ENCODE results near the gene C16orf87.

DNA sequence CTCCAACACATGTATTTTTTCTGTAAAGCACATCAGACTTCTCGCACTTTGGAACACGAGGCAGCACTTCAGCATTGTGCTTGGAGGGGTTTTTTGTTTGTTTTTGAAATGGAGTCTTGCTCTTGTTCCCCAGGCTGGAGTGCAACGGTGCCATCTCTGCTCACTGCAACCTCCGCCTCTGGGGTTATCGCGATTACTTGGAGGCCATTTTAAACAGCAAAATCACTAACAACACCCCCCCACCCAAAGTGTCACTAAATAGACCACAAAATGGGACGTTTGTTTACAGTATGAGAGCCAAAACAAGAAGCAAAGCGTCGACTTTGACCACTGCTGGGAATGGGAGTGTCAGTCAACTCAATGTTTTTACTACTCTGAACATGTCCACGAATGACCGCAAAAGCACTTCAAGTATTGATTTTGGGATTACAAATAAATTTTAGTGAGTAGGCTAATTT is 9.0 kb upstream of the C16orf87 start:
- TF ChIP-seq, protein P1, sequence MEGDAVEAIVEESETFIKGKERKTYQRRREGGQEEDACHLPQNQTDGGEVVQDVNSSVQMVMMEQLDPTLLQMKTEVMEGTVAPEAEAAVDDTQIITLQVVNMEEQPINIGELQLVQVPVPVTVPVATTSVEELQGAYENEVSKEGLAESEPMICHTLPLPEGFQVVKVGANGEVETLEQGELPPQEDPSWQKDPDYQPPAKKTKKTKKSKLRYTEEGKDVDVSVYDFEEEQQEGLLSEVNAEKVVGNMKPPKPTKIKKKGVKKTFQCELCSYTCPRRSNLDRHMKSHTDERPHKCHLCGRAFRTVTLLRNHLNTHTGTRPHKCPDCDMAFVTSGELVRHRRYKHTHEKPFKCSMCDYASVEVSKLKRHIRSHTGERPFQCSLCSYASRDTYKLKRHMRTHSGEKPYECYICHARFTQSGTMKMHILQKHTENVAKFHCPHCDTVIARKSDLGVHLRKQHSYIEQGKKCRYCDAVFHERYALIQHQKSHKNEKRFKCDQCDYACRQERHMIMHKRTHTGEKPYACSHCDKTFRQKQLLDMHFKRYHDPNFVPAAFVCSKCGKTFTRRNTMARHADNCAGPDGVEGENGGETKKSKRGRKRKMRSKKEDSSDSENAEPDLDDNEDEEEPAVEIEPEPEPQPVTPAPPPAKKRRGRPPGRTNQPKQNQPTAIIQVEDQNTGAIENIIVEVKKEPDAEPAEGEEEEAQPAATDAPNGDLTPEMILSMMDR (IDR thresholded peaks at IDR 0.05; ENCODE audit: low read depth, low read length), result no peak
- TF ChIP-seq EZH2phosphoT487 (IDR thresholded peaks at IDR 0.05; ENCODE audit: low read depth), result no peak
